GM18873 (cell line): ENCODE results near the gene MTG1.
"Not testable (repeated sequence)": the region's sequence is repeated elsewhere in the genome, so short reads cannot be mapped to it uniquely, and the experiment has no call there.

Source experiments
- ATAC-seq: cut with Tn5 transposase; IDR thresholded peaks from one replicate; pipeline ENCODE4 v1.9.1; 2021; ENCODE audit warnings: mild to moderate bottlenecking, moderate library complexity, moderate number of reproducible peaks; ENCODE audit not compliant: unreplicated experiment, low FRiP score

Gene MTG1

DNA sequence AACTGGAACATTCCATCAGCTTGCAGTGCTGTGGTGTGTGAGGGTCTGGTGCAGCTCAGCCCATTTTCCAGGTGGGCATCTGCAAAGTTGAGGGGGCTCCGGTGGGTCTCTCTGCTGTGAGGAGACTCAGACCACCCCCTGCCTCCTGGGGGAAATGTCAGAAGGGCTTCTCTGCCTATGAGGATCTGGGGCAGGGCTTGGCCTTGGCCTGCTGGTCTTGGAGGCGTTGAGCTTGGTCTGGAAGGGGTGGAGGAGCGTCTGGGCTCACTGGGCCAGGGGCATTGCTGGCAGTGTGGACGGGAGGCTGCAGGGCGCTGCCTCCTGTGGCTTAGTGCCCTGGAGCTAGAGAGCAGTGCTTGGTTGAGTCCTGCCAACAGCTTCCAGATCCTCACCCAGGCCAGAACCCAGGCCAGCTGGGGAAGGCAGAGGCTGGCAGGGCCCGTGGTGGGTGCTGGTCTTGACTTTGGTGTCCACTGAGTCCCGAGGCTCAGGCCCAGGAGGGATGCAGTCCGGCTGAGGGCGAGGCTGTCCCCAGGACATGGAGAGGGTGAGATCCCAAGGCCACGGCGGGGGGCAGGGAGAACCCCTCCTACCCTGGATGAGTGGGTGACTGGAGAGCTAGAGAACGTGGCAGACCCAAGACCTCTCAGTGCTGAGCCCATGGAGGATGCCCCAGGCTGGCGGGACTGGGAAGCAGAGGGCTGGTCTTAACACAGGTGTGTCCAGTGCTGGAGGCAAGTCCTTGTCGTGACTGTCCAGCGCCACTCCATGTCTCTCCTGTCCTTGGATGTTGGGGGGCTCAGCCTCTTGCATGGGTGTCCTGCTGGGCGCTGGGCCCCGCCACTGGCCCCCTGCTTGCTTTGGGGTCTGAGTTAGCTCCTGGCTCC lies 27.6 kb downstream of the MTG1 start:
- no peak for ATAC-seq

DNA sequence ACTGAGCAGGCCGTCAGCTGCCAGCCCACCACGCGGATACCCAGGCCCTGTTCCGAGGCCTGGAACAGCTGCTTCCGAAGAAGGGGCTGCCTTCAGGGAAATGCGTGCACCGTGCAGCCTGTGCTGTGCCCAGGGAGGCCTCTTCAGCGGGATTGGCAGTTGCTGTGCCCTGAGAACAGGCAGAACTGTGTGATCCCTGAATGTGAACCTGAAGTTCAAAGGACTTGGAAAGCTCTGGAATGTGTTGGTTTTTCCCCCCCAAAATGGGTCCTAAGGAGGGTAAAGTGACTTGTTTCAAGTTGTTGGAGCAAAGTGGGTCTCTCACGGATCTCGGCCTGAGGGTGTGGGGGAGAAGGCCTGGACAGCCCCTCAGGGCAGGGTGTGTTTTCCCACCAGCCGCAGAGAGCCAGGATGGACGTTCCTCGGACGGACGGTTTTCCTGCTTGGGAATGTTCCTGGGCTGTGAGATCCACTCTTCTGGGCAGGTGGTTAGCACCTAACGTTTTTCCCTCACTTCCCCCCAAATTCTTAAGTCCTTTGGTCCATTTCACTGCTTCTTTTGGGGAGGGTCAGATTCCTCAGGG lies 28.4 kb downstream of the MTG1 start:
- ATAC-seq, result no peak

DNA sequence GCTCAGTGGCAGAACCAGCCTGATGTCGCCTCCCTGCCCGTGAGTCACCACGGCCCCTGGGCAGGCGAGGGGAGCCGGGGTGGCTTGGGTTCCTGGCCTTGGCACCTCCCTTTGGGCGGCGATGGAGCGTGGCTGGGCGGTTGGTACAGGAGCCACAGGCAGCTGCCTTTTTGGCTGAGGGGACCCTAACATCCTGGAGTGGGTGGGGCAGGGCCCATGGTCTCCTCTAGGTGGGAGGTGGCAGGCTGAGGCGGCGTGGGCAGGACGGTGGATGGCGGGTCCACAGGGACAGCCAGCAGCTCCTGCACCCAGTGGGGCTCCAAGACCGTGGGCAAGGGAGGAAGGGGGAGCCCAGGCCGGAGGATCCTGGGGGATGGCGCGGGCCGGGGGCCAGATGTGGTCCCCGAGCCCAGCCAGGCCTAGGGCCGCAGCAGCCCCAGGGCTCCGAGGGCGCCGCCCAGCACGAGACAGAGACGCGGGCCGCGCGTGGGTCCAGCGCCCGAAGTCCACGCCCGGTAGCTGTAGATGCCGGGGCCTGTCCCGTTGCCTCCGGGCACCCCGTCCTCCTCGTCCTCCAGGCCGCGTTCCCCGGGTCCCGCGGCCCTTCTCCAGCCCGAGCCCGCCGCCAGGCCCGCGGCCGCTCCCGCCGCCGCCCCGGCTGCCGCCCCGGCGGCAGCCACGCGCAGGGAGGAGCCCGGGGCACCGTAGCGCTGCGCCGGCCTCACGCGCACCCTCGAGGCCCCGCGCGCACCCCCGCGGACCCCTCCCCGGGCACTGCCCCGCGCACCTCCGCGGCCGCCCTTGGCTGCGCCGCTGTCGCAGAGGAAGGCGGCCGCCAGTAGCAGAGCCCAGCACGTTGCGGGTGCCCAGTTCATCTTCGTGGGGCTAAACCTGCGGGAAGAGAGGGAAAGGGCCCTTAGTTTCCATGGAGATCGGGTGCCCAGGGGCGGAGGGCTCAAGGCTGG lies 29.1 kb downstream of the MTG1 start:
- no peak for ATAC-seq

DNA sequence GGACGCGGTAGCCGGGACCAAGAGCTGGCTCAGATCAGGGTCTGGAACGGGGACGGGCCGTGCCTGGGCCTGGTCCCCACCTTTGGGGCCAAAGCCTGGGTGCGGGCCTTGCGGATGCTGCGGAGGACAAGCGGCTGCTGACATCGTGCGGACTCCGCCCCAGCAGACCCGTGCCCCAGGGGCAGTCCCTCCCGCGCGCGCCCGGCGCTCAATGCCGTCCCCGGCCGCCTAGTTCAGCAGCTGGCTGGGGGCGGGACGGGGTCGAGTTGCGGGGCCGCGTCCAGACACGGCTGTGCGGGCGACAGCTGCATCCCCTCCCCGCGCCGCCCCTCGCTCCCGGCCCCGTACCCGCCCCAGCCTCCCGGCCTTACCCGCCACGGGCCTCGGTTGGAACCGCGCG lies 30.1 kb downstream of the MTG1 start:
- ATAC-seq, result not testable (repeated sequence)

DNA sequence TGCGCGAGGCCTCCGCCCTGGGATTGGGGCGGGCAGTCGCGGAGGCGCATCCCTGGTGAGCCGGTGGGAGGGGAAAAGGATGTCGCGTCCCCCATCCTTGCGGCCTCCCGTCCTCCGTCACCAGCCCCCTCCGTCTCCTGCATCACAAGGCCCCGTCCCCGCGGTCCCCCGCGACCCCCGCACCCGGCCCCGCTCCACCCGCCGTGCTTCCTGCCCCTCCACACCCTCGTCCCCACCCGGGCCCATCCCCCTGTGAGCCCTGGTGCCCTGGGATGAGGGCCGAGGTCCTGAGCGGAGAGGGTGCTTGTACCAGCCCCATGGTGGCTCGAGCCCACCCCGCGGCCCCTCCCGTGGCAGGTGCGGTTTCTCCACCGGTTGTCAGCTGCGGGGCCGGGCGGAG lies 30.6 kb downstream of the MTG1 start, which contains the start of gene SPRN:
SPRN (minus strand) TSS at position 25 of the 400 bp plus-strand sequence. CDS start 944 bp downstream, outside the sequence.
- ATAC-seq, result not testable (repeated sequence)

DNA sequence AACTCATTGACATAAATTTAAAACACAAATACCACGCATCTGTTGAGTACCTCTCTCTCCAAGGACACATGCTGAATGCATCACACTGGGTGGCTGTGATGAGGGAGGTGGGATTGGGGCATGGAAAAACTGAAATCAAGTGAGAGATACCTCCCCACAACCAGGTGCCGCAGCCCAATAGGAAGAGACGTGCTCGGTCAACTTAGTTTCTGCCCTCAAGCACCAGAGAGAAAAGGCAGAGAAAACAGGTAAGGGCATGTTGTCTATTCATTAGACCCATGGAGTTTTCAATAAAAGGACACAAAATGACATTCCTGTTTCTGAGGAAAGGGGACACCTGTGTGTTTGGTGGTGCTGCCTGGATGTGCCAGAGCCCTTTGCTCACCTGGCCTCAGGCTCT lies 35.6 kb downstream of the MTG1 start:
- ATAC-seq, result not testable (repeated sequence)

DNA sequence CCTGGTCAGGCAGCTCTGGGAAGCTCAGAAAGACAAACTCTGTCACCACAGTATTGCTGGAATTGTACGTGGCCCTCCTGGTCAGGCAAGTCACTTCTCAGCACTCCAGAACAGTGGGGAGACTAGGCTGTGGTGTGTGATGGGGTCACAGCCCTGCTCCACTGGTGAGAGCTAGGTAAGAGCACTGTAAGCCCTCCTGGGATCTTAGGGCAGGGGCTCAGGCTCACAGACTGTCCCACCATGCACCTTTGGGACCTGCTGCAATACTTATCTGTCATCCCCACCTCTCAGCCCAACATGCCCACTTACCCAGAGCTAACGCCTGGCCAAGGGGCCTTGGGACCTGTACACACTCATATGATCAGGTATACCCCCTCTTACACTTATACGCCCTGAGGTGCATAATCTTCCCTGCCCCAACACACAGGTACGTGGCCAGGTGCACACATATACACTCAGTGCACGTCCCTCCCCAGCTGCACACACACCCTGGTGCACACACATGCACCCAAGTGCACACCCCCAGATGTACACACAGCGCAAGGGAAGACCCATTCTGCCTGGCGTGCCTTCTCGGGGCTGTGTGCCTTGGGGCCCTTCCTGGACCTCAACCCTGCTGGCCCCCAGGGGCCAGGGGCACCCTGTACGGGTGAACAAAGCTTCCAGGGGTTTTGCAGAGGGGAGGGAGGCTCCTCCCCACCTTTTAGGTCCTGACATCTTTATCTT lies 38.1 kb downstream of the MTG1 start:
- not testable (repeated sequence) for ATAC-seq

DNA sequence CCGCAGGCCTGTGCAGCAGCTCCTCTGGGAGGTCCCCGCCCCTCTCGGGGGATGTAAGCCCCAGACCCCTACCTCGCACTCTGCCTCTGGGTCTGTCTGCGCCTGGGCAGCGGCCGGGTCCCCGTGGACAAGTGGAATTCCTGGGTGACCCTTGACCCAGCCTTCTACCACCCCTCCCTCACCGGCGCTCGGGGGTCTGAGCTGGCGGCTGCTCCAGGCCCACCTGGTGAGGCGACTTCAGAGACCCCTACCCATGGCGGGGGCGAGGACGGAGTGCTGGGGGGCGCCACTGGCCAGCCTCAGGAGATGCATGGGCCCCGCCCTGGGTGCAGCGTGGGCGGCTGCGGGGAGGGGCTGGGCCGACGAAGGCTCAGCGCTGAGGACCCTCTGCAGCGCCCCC lies 38.8 kb downstream of the MTG1 start:
- not testable (repeated sequence) for ATAC-seq

DNA sequence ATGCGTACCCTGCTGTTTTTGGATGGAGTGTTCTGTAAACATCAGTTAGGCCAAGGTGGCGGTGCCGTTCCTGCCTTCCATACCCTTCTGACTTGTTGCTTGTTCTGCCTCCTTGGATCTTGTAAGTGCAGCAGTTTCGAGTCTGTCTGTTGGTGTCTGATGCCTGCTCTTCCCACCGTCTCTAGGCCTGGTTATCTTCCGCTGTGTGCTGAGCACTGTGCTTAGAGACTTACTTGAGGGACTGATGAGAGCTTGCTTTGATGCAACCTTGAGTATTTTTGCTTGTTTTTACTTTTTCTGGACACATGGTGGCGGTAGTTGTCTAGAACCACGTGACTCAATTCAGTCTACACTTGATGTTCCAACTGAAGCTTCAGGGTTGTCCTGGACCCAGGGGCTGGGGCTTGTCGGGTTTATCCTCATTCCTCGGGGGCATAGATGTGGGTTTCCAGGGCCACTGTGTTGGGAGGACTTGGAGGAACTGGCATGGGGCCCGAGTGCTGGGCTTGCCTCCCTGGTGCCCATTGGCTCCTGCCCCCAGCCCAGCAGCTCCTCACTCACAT lies 44.8 kb downstream of the MTG1 start:
- no peak for ATAC-seq

DNA sequence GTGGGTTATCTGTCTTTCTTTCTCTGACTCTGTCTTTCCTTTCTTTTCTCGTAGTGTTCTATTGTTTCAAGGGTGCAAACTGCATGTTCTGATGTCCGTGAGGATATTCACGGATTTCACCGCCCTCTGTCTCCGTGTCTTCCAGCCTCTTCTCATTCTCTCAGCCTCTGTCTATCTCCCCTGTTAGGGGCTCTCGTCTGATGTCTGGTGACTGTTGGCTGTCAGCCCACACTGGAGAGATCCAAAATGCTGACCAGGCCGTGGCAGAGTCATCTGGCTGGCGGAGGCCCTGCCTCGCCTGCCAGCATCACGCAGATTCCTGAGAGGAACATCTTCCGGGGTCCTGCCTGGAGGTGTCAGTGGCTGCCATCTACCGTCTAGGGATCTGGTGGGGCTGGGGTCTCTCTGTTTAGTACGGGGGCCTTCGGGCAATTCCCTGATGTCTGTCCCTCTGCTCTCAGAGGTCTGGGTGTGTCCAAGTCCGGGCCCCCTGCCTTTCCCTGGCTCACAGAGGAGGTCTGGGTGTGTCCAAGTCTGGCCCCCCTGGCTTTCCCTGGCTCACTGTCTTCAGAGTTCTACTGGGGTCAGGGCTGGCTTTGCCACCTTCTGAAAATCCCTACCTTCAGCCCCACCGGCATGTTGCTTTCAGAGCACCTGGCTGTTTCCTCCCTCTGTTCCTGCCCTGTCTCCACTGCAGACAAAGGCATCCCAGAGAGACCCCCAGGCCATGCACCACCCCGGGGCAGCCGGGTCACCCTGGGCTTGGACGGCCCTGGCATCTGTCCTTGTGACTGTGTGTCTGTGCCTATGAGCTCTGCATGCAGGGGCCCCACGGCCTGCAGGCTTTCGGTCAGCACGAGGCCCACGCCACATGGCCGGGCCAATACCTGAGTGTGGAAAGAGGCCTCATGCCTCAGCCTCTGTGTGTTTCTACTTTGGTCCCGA lies 45.8 kb downstream of the MTG1 start:
- no peak for ATAC-seq

DNA sequence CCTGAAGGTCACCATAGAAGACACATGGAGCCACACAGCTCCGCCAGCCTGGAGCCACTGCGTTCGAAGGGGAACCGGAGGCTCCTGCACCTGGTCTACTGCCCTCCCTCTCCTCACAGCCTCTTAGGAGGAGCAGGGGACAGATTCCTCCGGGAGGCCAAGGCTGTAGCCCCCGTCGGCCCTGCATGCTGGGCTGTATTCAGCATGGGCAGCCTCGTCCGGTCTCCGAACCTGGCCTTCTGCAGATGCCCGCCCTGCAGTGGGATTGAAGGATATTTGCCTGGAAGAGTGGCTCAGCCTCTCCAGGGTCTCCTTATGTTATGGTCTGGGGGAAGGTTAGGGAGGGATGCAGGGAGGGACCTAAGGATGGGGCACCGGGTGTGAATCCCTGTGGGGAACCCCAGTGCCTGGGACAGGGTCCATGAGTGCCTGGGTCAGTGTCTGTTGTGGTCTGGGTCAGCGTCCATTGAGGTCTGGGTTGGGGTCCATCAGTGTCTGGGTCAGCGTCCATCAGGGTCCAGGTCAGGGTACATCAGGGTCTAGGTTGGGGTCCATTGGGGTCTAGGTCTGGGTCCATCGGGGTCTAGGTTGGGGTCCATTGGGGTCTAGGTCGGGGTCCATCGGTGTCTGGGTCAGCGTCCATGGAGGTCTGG lies 46.8 kb downstream of the MTG1 start:
- ATAC-seq, result no peak

DNA sequence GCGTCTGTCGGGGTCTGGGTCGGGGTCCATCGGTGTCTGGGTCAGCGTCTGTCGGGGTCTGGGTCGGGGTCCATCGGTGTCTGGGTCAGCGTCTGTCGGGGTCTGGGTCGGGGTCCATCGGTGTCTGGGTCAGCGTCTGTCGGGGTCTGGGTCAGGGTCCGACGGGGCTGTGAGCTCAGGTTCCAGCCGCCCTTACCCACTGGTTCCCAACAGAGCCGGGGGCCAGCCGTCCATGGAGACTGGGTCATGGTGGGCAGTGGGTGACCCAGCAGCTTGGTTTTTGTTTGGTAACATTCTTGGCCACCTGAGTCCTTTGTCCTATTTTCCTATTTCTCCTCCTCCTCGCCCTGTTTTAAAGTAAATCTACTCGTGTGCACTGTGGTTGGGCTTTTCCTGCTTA lies 47.4 kb downstream of the MTG1 start:
- ATAC-seq, result not testable (repeated sequence)

DNA sequence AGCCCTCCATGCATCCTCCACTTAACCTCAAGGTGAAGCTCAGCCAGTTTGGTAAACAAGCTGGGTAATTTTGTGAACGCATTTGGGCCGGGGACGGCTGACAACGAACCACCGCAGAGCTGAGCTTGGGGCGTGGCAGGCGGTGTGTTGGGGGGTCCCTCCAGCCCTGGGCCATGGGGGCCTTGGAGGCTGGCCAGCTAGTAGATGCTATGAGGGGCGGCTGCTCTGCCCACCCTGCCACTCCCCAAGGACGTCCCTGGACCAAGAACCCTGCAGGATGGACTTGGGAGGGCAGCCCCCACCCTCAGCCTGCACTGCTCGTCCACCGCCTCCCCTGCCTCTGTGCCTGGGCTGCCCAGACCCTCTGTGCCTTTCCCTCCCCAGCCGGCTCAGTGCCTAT lies 47.8 kb downstream of the MTG1 start:
- no peak for ATAC-seq

DNA sequence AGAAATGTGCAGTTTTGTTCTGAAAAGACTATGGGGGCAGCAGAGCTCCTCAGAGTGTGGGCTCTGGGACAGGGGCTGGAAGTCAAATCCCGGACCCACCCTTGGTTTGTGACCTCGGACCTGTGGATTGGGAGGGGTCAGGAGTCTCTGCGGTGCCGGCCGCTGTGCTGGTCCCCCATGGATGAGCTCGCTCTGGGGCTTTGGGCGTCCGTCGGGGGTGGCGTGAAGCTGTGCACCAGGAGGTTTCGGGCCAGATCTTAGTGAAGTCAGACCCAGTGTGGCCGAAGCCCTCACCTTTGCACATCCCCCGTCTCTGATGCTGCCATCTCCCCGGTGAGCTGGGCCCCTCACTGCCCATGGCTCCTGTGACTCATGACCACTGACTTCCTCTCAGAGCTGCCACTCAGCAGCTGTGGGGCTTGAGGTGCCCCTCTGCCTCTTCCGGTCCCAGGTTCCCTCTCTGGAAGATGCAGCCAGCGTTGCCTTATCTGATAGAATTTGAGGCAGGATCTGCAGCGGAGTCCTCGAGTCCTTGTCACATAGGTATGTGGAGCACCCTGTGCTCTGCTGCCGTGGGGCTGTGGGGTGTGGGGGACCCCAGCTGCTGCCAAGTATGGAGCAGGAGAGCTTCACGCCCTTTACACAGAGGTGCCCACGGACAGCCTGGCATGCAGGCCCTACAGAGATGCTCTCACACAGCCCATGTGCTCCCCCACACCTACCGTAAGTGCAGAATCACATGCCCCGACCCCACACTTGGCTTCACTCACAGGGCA lies 48.4 kb downstream of the MTG1 start:
- no peak for ATAC-seq

DNA sequence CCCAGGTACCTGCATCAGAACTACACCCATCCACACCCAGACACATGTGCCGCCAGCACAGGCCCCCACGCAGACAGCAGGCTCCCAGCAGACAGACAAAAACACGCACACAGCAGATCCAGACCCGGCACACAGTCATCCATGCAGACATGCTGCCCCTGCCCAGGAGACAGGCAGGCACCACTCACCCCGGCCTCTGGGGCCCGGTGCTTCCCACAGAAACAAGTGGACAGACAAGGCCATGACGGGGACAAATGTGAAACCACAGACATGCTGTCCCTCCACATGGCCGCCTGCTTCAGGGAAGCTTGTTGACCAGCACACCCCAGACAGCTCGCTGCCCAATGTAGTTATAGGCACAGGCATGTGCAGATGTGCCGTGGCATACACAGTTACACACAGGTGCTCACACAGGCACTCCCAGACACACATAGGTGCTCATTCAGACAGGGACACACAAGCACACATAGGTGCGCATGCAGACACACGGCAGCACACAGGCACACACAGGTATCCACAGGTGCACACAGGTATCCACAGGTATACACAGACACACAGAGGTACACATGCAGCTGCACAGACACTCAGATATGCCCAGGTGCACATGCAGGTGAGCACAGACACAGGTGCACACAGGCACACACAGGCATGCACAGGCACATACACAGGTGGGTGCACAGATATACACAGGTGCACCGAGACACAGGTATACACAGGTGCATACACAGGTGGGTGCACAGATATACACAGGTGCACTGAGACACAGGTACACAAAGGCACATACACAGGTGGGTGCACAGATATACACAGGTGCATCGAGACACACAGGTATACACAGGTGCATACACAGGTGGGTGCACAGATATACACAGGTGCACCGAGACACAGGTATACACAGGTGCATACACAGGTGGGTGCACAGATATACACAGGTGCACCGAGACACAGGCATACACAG lies 49.3 kb downstream of the MTG1 start:
- no peak for ATAC-seq
